Measurements from ENCODE around the gene FAM187B. TPM values are rescaled to one million over a fixed set of nuclear protein-coding genes. Genes with fewer than 3 reads are reported as not detected.
A peak's percentile ranks its signal among the peaks of the same experiment; 100 is the strongest.

Gene FAM187B
- total RNA-seq, 1 experiment from 2014 or later = not detected

DNA sequence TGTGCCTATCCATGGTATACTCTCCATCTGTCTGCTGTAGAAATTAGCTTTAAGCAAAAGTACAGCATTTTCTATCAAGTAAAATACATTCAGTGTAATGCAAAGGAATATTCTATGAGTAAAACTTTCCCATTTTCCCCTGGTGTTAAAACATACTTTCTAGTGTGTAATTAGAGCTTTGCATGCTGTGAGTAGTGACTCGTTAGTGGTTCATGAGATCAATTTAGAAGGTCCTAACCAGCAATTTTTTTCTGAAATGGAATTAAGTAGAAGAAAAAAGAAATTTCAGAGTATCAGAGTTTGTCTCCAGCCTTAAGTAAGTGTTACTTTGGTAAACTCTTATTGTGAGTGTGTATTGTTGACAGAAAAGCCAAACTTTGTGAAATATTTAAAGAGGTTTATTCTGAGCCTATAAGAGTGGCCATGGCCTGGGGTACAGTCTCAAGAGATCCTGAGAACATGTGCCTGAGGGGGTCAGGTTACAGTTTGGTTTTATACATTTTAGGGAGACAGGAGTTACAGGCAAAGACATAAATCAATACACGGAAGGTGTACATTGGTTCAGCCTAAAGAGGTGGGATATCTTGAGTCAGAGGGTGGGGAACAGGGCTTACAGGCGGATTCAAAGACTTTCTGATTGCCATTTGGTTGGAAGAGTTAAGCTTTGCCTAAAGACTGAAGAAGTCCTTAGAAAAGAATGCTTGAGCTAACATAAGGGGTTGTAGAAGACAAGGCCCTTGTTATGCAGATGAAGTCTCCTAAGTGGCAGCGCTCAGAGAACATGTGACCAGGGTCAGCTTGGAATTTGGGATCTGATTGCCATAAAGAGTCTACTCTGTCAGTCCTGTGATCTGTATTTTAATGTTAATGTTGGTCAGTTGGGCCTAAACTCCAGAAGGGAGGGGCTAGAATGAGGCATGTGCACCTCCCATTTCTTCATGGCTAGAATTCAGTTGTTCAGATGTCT is 25.5 kb downstream of the FAM187B start:
- Histone ChIP-seq H3K27ac (ENCODE audit: insufficient read length, low read depth, low read length) (peak overlapping the region; percentile 93), H2AK5ac (ENCODE audit: insufficient read length, low read length) (no peak overlapping the region), H3T11ph (ENCODE audit: low read length) (peak overlapping the region; percentile 75), H4K91ac (ENCODE audit: insufficient read length, low read depth, low read length) (no peak overlapping the region), H3K23ac (ENCODE audit: insufficient read length, low read depth, low read length) (no peak overlapping the region), H2BK120ac (ENCODE audit: low read depth, low read length, poor library complexity, severe bottlenecking) (no peak overlapping the region), H2BK15ac (ENCODE audit: low read depth, low read length) (no peak overlapping the region), H2BK20ac (ENCODE audit: low read depth, low read length, poor library complexity, severe bottlenecking) (no peak overlapping the region), H3K18ac (ENCODE audit: insufficient read length, low read depth, low read length) (peak overlapping the region; percentile 83), H4K8ac (replicated peaks; ENCODE audit: insufficient read length, low read depth, low read length) (no peak overlapping the region), H3K9ac (ENCODE audit: extremely low read depth, insufficient read length, low read length) (no peak overlapping the region), H2BK5ac (ENCODE audit: insufficient read length, low read length) (no peak overlapping the region), H2BK12ac (ENCODE audit: insufficient read length, low read depth, low read length) (no peak overlapping the region), H4K20me1 (ENCODE audit: control insufficient read depth, insufficient read depth, insufficient read length) (no peaks in the 10 kb centered on the region), H3K4ac (ENCODE audit: low read depth, low read length) (no peak overlapping the region; the same call in 1 of the 2 replicates), H3K23me2 (ENCODE audit: insufficient read length, low read depth, low read length, poor library complexity, severe bottlenecking) (no peaks in the 10 kb centered on the region), H3K79me1 (ENCODE audit: insufficient read depth, low read depth, low read length, poor library complexity, severe bottlenecking) (no peaks in the 10 kb centered on the region), H3K4me2 (ENCODE audit: insufficient read depth, insufficient read length, low read length) (peak overlapping the region; percentile 40), H2AFZ (ENCODE audit: low read length) (no peak overlapping the region), H3K14ac (ENCODE audit: insufficient read depth, low read length) (no peak overlapping the region), H4K5ac (ENCODE audit: insufficient read length, low read depth, low read length) (no peak overlapping the region), H3K79me2 (ENCODE audit: insufficient read depth, low read length) (no peaks in the 10 kb centered on the region), H3K56ac (ENCODE audit: insufficient read length, low read depth, low read length) (no peak overlapping the region), H3K4me1 (ENCODE audit: insufficient read depth, low read length) (peaks cover 21% of the 10 kb centered on the region), H3K9me3 (ENCODE audit: control insufficient read depth, low read depth, low read length) (no peaks in the 10 kb centered on the region), H3K27me3 (ENCODE audit: insufficient read depth, low read length) (no peaks in the 10 kb centered on the region)
- Mint-ChIP-seq H3K4me3 (peak overlapping the region; percentile 18 to 45; a peak in 3 of 5 replicates), H3K27ac (peak overlapping the region; percentile 97 to 100 (median 99)), H3K36me3 (ENCODE audit: insufficient read depth in 1 of 3, low read depth in 3 of 3) (no peaks in the 10 kb centered on the region; a peak in 1 of 7 replicates), H3K27me3 (ENCODE audit: low read depth) (no peaks in the 10 kb centered on the region; the same call in 1 of the 2 replicates), H3K4me1 (peaks cover 62 to 69% of the 10 kb centered on the region in 2 experiments), H3K9me3 (no peaks in the 10 kb centered on the region; a peak in 2 of 5 replicates)
- TF ChIP-seq CTCF (conservative IDR thresholded peaks at IDR 0.05) = no peak
- DNase-seq = peak; percentile 89
- WGBS (ENCODE audit: extremely low coverage, insufficient read length, low lambda C conversion rate) = no CpG with 5 or more reads among the region's 4 CpGs

Measured in H9 (cell line).